ENCODE results near the gene MANEAL.

Gene MANEAL

GRCh38 chr1:37828410-37829074 is 34.9 kb downstream of the MANEAL start:
- no peak for DNase-seq (ENCODE audit: low read depth in 2 of 2)

DNA sequence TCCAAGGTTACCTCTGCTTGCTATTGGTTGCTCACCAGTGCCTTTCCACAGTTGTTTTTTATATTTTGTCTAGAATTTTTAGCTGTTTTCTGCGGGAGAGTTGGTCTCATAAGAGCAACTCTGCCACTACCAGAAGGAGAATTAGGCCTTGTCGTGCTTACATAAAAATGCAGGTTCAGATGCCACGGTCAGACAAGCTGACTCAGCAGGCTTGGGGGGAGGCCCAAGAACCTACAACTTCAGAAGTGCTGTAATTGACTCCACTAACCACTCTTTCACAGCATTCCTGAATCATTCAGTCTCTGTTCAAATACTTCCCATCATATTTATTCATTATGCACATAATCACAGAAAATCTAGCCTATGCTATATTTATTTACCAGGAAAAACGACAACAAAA is 37.5 kb downstream of the MANEAL start:
- DNase-seq (ENCODE audit: low read depth in 2 of 2): no peak

GRCh38 chr1:37831809-37832208 is 38.2 kb downstream of the MANEAL start:
- no peak for DNase-seq (ENCODE audit: low read depth in 2 of 2)

DNA sequence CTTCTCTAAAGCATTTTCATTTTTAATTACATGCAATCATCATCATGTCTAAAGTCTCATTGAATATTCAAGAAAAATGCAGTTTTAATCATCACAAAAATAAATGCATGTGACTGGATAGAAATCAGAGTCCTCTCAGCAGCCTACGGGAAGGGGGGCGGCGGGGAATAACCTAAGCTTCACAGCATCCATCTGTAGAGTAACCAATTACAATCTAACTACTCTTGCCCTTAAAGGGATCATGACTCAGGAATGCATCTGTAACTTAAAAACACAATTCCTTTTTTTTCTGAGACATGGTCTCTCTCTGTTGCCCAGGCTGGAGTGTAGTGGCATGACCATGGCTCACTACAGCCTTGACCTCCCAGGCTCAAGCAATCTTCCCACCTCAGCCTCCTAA is 43.1 kb downstream of the MANEAL start:
- DNase-seq (ENCODE audit: low read depth in 2 of 2): no peak

- no peak for DNase-seq (ENCODE audit: low read depth in 2 of 2)
Observed at GRCh38 chr1:37839676-37840075, 46.0 kb downstream of the MANEAL start.

DNA sequence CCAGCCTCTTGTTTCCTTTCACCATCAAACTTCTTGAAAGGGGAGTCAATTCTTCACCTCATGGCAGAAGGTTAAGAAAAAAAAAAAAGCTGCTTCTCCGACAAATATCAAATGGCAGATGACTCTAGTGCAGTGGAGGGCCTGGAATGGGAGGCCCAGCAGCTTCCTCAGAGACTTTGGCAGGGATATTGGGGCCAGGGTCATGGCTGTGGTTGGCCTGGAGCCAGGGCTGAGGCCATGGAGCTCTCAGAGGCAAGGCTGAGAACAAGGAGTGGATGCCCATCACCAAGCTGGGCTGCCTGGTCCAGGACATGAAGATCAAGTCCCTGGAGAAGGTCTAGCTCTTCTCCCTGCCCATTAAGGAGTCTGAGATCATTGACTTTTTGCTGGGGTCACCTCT is 47.1 kb downstream of the MANEAL start:
- DNase-seq (ENCODE audit: low read depth in 2 of 2): no peak

GRCh38 chr1:37841652-37842051 is 48.0 kb downstream of the MANEAL start:
- DNase-seq (ENCODE audit: low read depth in 2 of 2): no peak

DNA sequence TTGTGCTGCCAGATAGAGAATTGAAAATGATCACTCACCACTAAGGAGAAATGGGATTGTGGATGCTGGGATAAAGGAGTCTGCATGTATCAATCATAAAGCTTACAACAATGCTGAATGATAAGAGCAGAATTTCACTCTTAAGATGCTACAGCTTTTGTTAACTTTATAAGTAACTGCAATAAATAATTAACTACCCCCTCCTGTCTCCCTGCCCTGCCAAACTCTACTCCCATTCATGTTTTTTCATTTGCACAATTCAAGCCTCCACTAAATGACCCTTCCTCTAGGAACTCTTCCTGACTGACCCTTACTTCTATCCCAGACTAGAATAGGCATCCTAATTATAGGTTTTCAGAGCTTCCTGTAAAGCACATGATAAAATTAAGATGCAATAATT is 50.9 kb downstream of the MANEAL start:
- no peak for DNase-seq (ENCODE audit: low read depth in 2 of 2)

DNA sequence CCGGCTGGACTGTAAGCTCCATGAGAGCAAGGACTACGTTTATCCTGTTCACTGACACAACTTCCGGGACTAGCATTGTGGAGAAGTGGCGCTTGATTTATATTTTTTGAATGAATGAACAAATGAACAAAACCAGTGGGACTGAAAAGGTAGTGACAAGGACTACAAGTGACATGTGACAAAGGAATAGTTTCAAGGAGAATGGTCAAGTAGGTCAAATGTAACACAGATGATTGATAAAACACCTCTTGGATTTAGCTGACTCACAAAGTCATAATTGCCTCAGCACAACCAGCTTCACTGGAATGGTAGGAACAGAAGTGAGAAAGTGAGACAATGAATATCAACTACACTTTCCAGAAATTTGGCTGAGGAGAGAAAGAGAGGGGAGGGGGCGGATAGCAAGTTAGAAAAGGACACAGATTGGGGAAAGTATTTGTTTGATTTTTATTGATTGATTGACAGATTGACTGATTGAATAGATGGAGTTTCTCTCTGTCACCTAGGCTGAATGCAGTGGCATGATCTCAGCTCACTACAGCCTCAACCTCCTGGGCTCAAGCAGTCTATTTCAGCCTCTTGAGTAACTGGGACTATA is 51.5 kb downstream of the MANEAL start:
- no peak for DNase-seq (ENCODE audit: low read depth in 2 of 2)

DNA sequence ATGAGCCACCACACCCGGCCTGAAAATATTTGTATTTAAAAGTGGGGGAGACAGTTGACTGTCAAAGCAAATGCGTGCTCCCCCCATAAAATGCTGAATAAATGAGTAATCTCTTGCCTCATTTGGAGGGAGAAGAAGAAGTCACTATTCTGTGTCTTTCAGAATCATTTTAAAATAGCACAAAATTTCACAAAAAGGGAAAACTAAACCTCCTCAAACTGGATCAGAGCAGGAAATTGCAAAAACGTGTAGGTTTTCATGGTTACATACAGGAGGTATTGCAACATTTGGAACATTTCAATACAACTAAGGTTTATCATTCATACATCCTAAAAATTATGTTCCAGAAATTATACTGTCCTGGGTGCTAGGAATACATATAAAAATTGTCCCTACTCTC is 52.1 kb downstream of the MANEAL start:
- no peak for DNase-seq (ENCODE audit: low read depth in 2 of 2)

DNA sequence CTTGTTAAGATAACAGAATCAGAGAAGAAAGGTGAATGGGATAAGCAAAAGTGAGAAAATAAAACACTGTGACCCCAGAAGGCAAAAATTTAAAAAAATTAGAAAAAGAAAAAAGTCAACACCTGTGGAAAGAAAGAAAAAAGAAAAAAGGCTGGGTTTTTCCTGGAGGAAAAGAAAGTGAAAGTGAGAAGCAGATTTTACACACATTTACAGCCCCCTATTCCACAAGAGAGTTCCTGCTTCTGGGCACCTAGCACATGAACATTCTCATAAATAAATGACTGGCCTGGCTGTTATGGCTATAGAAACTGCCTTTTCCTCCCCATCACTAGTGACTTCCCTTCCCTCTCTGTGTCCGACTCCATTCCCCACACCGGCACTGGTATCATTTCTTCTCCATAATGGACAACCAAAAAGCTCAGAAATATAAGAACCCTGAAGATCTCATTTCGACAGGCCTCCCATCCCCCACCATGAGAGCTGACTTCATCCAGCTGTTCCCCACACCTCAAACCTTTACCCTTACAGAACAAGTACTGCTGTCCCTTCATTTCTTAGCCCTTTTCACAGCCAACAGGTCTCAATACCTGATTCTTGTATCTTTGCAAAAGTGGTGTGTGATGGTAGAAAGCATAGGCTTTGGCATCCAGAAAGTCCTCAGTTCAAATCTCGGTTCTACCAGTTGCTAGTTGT is 53.1 kb downstream of the MANEAL start:
- no peak for DNase-seq (ENCODE audit: low read depth in 2 of 2)

DNA sequence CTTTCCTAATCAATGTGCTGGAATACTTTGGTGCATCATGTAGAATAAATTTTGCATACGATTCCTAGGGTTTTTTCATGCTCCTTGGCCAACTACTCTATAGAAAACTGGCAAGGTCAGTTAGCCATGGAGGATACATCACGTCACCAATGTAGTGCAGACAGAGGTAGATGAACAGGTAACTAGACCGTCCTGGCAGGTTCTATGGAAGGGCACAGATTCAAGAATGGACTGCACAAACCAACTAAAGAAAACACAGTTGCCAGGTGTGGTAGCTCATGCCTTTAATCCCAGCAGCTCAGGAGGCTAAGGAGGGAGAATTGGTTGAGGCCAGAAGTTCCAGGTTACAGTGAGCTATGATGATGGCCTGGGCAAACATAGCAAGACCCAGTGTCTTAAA is 55.8 kb downstream of the MANEAL start:
- no peak for DNase-seq (ENCODE audit: low read depth in 2 of 2)

DNA sequence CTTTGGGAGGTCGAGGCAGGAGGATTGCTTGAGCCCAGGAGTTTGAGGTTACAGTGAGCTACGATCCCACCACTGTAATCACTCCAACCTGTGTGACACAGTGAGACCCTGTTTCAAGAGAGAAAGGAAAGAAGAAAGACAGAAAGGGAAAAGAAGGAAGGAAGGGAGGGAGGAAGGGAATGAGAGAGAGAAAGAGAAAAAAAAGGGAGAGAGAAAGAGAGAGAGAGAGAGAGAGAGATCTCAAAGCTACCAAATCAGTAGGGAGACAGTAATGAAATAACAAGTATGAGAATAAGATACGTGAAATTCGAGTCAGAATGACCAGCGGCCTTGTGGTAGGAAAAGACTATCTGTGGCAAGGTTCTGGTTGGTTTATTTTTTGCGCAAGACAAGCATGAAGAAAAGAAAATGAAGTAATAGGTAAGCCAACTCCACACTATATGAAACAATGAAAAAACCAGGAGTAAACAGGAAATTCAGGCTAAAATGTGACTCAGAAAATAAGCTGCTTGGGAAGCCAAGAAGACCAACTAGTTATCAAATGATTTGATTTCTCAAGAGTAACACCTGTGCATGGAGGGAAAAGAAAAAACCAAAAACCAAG is 56.8 kb downstream of the MANEAL start:
- DNase-seq (ENCODE audit: low read depth in 2 of 2): no peak
